Measurements from ENCODE around the gene ZNF256.
"Not testable (repeated sequence)": the region's sequence is repeated elsewhere in the genome, so short reads cannot be mapped to it uniquely, and the experiment has no call there.

Gene ZNF256

DNA sequence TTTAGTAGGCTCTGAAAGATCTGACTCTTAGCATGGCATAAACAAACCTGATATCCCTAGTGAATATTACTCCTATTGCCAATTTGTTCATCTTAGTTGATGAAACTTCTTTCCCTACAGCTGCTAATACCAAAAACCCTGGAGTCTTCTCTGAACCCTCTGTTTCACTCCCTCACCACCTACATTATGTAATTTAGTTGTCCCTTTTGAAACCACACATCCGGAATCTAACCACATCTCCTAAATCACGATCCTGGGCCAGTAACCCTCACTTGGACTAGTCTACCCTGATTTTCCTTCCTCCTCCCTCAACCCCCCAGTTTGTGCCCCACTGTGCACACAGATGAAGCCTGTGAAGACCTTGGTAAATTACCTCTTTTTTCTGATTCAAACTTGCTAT lies 1.2 kb downstream of the ZNF256 start:
- H3K9me3 ChIP-seq (ENCODE audit: control insufficient read depth in 1 of 2, low read length in 2 of 2): peaks cover 50 to 59% of the 10 kb centered on the region in 2 donors

DNA sequence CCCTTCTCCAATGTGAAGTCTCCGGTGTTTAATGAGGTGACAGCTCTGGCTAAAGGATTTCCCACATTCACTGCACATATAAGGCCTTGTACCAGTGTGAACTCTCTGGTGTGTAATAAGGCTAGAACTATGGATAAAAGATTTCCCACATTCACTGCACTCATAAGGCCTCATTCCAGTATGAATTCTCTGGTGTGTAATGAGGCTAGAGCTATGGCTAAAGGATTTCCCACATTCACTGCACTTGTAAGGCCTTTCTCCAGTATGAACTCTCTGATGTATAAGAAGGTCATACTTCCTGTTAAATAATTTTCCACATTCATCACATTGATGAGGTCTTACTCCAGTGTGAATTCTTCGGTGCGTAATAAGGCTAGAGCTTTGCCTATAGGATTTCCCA lies 5.9 kb downstream of the ZNF256 start:
- peaks cover 64 to 69% of the 10 kb centered on the region in 2 donors for H3K9me3 ChIP-seq (ENCODE audit: control insufficient read depth in 1 of 2, low read length in 2 of 2)
- no peaks in the 10 kb centered on the region for H3K27me3 ChIP-seq (ENCODE audit: control insufficient read depth in 1 of 2, insufficient read depth in 2 of 2, low read length in 2 of 2)
- H3K4me1 ChIP-seq (ENCODE audit: control insufficient read depth in 1 of 2, insufficient read depth in 2 of 2, low read length in 2 of 2): peaks cover 4 to 5% of the 10 kb centered on the region in 2 donors
- peaks cover 42 to 65% of the 10 kb centered on the region in 2 donors for H3K36me3 ChIP-seq (ENCODE audit: control insufficient read depth in 1 of 2, insufficient read depth in 2 of 2, low read length in 2 of 2)
- no peak overlapping the region for H3K4me3 ChIP-seq (ENCODE audit: low read depth in 1 of 2, low read length in 2 of 2)
- no peak overlapping the region for H3K9ac ChIP-seq (ENCODE audit: low read depth in 1 of 2, low read length in 2 of 2)
- no peak overlapping the region for H3K27ac ChIP-seq (ENCODE audit: low read depth, low read length)

More for the DNA sequence above, 1.2 kb downstream of the ZNF256 start:
- peak overlapping the region; percentile 78 to 97 for H3K4me3 ChIP-seq (ENCODE audit: low read depth in 1 of 2, low read length in 2 of 2)
- H3K27ac ChIP-seq (ENCODE audit: low read depth, low read length): no peak overlapping the region
- no peak overlapping the region for H3K9ac ChIP-seq (ENCODE audit: low read depth in 1 of 2, low read length in 2 of 2)
- H3K4me1 ChIP-seq (ENCODE audit: control insufficient read depth in 1 of 2, insufficient read depth in 2 of 2, low read length in 2 of 2): peaks cover 7 to 11% of the 10 kb centered on the region in 2 donors
- H3K27me3 ChIP-seq (ENCODE audit: control insufficient read depth in 1 of 2, insufficient read depth in 2 of 2, low read length in 2 of 2): no peaks in the 10 kb centered on the region
- H3K36me3 ChIP-seq (ENCODE audit: control insufficient read depth in 1 of 2, insufficient read depth in 2 of 2, low read length in 2 of 2): peaks cover 34 to 40% of the 10 kb centered on the region in 2 donors

DNA sequence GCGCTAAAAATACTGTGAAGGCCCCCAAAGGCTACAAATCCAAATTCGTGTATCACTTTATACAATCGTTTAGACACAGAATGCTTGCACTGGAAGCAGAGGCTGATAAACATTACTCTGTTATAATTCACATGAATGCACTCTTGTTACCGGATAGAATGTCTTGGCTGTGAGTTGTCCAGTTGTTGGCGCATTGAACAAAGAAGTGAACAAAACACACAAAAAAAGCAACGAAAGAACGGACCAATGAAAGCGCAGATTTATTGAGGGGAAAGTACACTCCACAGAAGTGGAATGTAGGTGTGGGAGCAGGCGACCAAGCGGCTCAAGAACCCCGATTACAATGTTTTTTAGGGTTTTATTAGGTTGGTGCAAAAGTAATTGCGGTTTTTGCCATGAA lies 11.8 kb downstream of the ZNF256 start:
- peaks cover 43 to 50% of the 10 kb centered on the region in 2 donors for H3K9me3 ChIP-seq (ENCODE audit: control insufficient read depth in 1 of 2, low read length in 2 of 2)
- H3K4me1 ChIP-seq (ENCODE audit: control insufficient read depth in 1 of 2, insufficient read depth in 2 of 2, low read length in 2 of 2): no peaks in the 10 kb centered on the region
- peaks cover 19% of the 10 kb centered on the region in 2 donors for H3K36me3 ChIP-seq (ENCODE audit: control insufficient read depth in 1 of 2, insufficient read depth in 2 of 2, low read length in 2 of 2)
- H3K27ac ChIP-seq (ENCODE audit: low read depth, low read length): no peak overlapping the region
- no peak overlapping the region for H3K4me3 ChIP-seq (ENCODE audit: low read depth in 1 of 2, low read length in 2 of 2)
- no peak overlapping the region for H3K9ac ChIP-seq (ENCODE audit: low read depth in 1 of 2, low read length in 2 of 2)
- H3K27me3 ChIP-seq (ENCODE audit: control insufficient read depth in 1 of 2, insufficient read depth in 2 of 2, low read length in 2 of 2): no peaks in the 10 kb centered on the region

DNA sequence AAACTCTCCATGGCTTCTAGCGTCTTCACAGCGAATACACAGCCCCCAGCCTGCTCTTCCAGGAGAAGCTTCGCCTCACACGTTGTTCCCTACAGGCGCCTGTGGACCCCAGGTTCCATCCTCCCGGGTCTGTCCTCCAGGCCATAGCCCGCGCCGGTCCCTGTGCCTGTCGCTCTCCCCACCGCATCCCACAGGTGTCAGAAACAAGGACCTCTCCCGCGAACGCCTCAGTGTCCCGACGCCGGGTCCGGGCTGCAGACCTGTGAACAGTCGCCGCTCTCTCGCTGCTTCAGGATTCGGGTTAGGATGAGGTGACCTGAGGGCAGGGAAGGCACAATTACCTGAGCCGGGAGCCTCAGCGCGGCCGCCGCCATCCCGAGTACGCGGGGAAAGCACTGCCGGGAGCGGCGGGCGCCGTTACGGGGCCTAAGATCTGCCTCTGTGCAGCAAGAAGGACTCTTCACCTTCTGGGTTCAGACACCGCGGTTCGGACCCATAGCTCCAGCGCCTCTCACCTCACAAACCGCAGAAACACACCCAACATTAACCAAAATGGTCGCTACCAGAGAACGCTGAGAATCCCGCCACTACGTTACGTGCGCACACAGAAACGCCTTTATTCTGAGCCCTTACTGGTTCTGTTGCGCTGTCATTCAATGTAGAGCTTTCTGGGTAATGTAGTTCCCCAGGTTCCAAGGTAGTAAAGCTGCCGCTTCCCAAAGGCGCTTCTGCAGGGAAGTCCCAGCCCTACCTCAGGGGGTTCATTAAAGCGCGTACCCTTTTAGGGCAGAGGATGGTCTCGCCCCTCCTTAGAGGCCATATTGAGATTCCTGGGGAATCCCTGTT lies 12.5 kb downstream of the ZNF256 start, which contains the start of gene ZNF418:
Gene ZNF418, minus strand, starts transcription at position 583 of the 846 bp plus-strand sequence. CDS start 1,580 bp downstream, outside the sequence.
- H3K27ac ChIP-seq (ENCODE audit: low read depth, low read length): no peak within 1 kb of the TSS
- peaks cover 47 to 53% of the 10 kb centered on the region in 2 donors for H3K9me3 ChIP-seq (ENCODE audit: control insufficient read depth in 1 of 2, low read length in 2 of 2)
- H3K4me3 ChIP-seq (ENCODE audit: low read depth in 1 of 2, low read length in 2 of 2): peak within 1 kb of the TSS; percentile 49 to 76
- no peaks in the 10 kb centered on the region for H3K27me3 ChIP-seq (ENCODE audit: control insufficient read depth in 1 of 2, insufficient read depth in 2 of 2, low read length in 2 of 2)
- peak within 1 kb of the TSS; percentile 42 to 60 for H3K9ac ChIP-seq (ENCODE audit: low read depth in 1 of 2, low read length in 2 of 2)
- no peaks in the 10 kb centered on the region for H3K4me1 ChIP-seq (ENCODE audit: control insufficient read depth in 1 of 2, insufficient read depth in 2 of 2, low read length in 2 of 2)
- peaks cover 14 to 16% of the 10 kb centered on the region in 2 donors for H3K36me3 ChIP-seq (ENCODE audit: control insufficient read depth in 1 of 2, insufficient read depth in 2 of 2, low read length in 2 of 2)

DNA sequence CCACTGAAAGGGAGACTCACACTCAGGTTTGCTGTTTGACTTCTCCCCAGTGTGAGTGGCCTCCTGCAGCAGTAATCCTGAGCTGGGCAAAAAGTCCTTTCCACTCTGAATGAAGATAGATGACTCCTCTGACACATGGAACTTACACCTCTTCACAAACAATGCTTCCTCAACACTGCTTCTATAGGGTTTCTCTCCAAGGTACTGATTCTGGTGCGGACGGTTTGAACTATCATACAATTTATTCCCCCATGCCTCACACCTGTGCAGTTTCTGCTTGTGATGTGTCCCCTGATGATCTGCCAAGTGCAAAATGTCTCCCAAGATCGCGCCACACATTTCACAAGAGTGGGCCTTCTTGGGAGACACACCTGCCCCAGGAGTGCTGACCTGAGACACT lies 19.9 kb downstream of the ZNF256 start:
- Histone ChIP-seq H3K9me3 (ENCODE audit: control insufficient read depth in 1 of 2, low read length in 2 of 2) (peaks cover 54 to 57% of the 10 kb centered on the region in 2 donors), H3K4me3 (ENCODE audit: low read depth in 1 of 2, low read length in 2 of 2) (peak overlapping the region in 1 of 2 donors; percentile 32), H3K9ac (ENCODE audit: low read depth in 1 of 2, low read length in 2 of 2) (no peak overlapping the region), H3K36me3 (ENCODE audit: control insufficient read depth in 1 of 2, insufficient read depth in 2 of 2, low read length in 2 of 2) (peaks cover 16 to 17% of the 10 kb centered on the region in 2 donors), H3K27me3 (ENCODE audit: control insufficient read depth in 1 of 2, insufficient read depth in 2 of 2, low read length in 2 of 2) (no peaks in the 10 kb centered on the region), H3K4me1 (ENCODE audit: control insufficient read depth in 1 of 2, insufficient read depth in 2 of 2, low read length in 2 of 2) (no peaks in the 10 kb centered on the region), H3K27ac (ENCODE audit: low read depth, low read length) (no peak overlapping the region)

DNA sequence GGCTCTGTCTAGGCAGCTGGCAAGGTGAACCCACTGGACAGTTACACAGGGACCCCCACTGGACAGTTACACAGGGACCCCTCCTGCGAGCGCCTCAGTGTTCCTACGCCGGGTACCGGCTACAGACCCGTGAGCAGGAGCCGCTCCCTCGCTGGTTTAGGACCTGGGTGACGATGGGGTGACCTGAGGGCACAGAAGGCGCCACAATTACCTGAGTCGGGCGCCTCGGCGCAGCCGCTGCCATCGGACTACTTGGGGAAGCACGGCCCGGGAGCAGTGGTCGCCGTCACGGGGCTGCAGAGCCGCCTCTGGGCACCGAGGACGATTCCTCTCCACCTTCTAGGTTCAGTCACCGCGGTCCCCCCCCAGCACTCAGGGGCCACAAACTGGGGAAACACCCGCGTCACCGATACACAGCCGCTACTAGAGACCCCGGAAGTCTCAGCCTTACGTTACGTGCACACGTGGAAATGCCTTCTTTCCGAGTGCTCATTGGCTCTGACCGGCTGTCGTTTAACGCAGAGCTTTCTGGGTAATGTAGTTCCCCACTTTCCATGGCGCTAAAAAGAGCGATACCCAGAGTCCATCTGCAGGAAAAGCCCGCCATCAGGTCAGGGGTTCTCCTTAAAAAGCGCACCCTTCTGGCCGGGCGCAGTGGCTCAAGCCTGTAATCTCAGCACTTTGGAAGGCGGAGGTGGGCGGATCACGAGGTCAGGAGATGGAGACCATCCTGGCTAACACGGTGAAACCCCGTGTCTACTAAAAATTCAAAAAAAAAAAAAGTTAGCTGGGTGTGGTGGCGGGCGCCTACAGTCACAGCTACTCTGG lies 31.1 kb downstream of the ZNF256 start, which contains the start of gene ZNF417:
Gene ZNF417, minus strand, starts transcription at position 425 of the 828 bp plus-strand sequence. Its CDS starts 181 bp downstream, at position 244.
- Histone ChIP-seq H3K4me3 (ENCODE audit: low read depth in 1 of 2, low read length in 2 of 2) (peak within 1 kb of the TSS; percentile 70 to 80), H3K9me3 (ENCODE audit: control insufficient read depth in 1 of 2, low read length in 2 of 2) (peaks cover 13 to 20% of the 10 kb centered on the region in 2 donors), H3K4me1 (ENCODE audit: control insufficient read depth in 1 of 2, insufficient read depth in 2 of 2, low read length in 2 of 2) (peaks cover 0 to 13% of the 10 kb centered on the region in 2 donors), H3K36me3 (ENCODE audit: control insufficient read depth in 1 of 2, insufficient read depth in 2 of 2, low read length in 2 of 2) (peaks cover 10 to 11% of the 10 kb centered on the region in 2 donors), H3K9ac (ENCODE audit: low read depth in 1 of 2, low read length in 2 of 2) (peak within 1 kb of the TSS; percentile 64 to 65)
- H3K27me3 ChIP-seq (ENCODE audit: control insufficient read depth in 1 of 2, insufficient read depth in 2 of 2, low read length in 2 of 2); H3K27ac ChIP-seq (ENCODE audit: low read depth, low read length): not testable (repeated sequence)

DNA sequence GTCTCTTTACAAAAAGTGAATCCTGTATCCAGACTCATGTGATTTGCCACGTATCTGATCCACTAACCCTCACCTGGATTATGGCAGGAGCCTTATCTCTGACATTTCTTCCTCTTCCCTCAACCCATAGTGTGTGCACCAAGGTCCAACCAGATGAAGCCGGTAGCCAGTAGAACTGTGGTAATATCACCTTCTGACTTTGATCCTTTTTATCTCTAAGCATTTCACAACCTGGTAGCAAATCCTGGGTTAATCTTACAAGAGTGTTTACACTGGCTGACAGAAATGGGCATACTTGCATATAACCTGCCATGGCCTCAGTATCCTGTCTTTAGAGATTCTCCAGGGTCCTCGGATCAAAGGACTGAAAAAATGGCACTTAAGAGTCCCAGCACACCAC lies 33.0 kb downstream of the ZNF256 start:
- H3K27ac ChIP-seq (ENCODE audit: low read depth, low read length): no peak overlapping the region
- H3K9ac ChIP-seq (ENCODE audit: low read depth in 1 of 2, low read length in 2 of 2): no peak overlapping the region
- peak overlapping the region in 1 of 2 donors; percentile 80 for H3K4me3 ChIP-seq (ENCODE audit: low read depth in 1 of 2, low read length in 2 of 2)
- peaks cover 21 to 29% of the 10 kb centered on the region in 2 donors for H3K9me3 ChIP-seq (ENCODE audit: control insufficient read depth in 1 of 2, low read length in 2 of 2)
- peaks cover 0 to 13% of the 10 kb centered on the region in 2 donors for H3K4me1 ChIP-seq (ENCODE audit: control insufficient read depth in 1 of 2, insufficient read depth in 2 of 2, low read length in 2 of 2)
- H3K36me3 ChIP-seq (ENCODE audit: control insufficient read depth in 1 of 2, insufficient read depth in 2 of 2, low read length in 2 of 2): peaks cover 21 to 26% of the 10 kb centered on the region in 2 donors
- no peaks in the 10 kb centered on the region for H3K27me3 ChIP-seq (ENCODE audit: control insufficient read depth in 1 of 2, insufficient read depth in 2 of 2, low read length in 2 of 2)

DNA sequence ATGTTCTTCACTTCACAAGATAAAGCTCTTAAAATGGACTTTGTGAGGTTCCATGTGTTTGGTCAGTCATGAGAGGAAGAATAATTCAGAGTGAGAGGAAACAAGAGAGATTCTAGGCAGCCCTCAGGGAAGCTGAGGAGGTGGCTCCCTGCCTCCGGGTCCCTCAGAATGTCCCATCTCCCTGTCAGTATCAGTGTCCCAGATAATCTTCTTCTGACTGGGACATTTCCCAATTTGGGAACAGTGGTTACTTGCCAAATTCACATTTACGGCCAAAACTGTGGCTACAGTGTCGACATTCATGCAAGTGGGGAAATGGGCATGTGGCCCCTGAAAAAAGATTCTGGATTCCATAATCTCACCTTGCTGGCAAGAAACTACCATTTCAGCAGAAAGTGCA lies 40.1 kb downstream of the ZNF256 start:
- H3K9ac ChIP-seq (ENCODE audit: low read depth in 1 of 2, low read length in 2 of 2): no peak overlapping the region
- H3K9me3 ChIP-seq (ENCODE audit: control insufficient read depth in 1 of 2, low read length in 2 of 2): peaks cover 28 to 30% of the 10 kb centered on the region in 2 donors
- peaks cover 6% of the 10 kb centered on the region in 2 donors for H3K4me1 ChIP-seq (ENCODE audit: control insufficient read depth in 1 of 2, insufficient read depth in 2 of 2, low read length in 2 of 2)
- H3K4me3 ChIP-seq (ENCODE audit: low read depth in 1 of 2, low read length in 2 of 2): no peak overlapping the region
- H3K36me3 ChIP-seq (ENCODE audit: control insufficient read depth in 1 of 2, insufficient read depth in 2 of 2, low read length in 2 of 2): peaks cover 23 to 45% of the 10 kb centered on the region in 2 donors
- no peaks in the 10 kb centered on the region for H3K27me3 ChIP-seq (ENCODE audit: control insufficient read depth in 1 of 2, insufficient read depth in 2 of 2, low read length in 2 of 2)
- H3K27ac ChIP-seq (ENCODE audit: low read depth, low read length): no peak overlapping the region

DNA sequence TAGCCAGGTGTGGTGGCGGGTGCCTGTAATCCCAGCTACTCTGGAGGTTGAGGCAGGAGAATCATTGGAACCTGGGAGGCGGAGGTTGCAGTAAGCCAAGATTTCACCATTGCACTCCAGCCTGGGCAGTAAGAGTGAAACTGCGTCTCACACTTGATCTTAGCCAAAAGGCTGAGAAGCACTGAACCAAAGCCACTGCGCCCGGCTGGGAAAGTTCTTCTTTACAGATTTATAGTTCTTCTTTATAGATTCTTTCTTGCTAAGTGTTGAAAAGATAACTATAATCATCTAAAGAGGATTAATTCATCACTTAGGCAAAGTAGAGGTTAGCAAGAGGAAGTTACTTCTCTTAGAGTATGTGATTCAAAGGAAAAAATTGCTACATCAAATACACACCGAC lies 42.2 kb downstream of the ZNF256 start:
- Histone ChIP-seq H3K9me3 (ENCODE audit: control insufficient read depth in 1 of 2, low read length in 2 of 2) (peaks cover 12 to 16% of the 10 kb centered on the region in 2 donors), H3K27ac (ENCODE audit: low read depth, low read length) (no peak overlapping the region), H3K4me1 (ENCODE audit: control insufficient read depth in 1 of 2, insufficient read depth in 2 of 2, low read length in 2 of 2) (peaks cover 6% of the 10 kb centered on the region in 2 donors), H3K9ac (ENCODE audit: low read depth in 1 of 2, low read length in 2 of 2) (no peak overlapping the region), H3K4me3 (ENCODE audit: low read depth in 1 of 2, low read length in 2 of 2) (no peak overlapping the region), H3K27me3 (ENCODE audit: control insufficient read depth in 1 of 2, insufficient read depth in 2 of 2, low read length in 2 of 2) (no peaks in the 10 kb centered on the region), H3K36me3 (ENCODE audit: control insufficient read depth in 1 of 2, insufficient read depth in 2 of 2, low read length in 2 of 2) (peaks cover 10 to 24% of the 10 kb centered on the region in 2 donors)
